Parathyroid adenoma (tissue), 2 donors: ENCODE data around the gene ITM2C.

Experiments
- H2AFZ ChIP-seq: fragments of 300-600 bp; sonication (generic); one replicate; pipeline ENCODE4 v1.7.0; 2017; ENCODE audit warnings: antibody characterized with exemption, mild to moderate bottlenecking
- H3K27ac ChIP-seq: fragments of 300-600 bp; sonication (generic); one replicate; pipeline ENCODE4 v1.7.0; 2017
- H3K27me3 ChIP-seq: fragments of 300-600 bp; sonication (generic); one replicate; pipeline ENCODE4 v1.7.0; 2017; ENCODE audit warnings: low read length; ENCODE audit not compliant: control insufficient read depth, insufficient read depth
- H3K36me3 ChIP-seq: fragments of 300-600 bp; sonication (generic); one replicate; pipeline ENCODE4 v1.7.0; 2017; ENCODE audit warnings: low read length; ENCODE audit not compliant: control insufficient read depth, insufficient read depth
- H3K4me1 ChIP-seq: fragments of 300-600 bp; sonication (generic); one replicate; pipeline ENCODE4 v1.7.0; 2017; ENCODE audit warnings: control low read depth
- H3K4me2 ChIP-seq: fragments of 300-600 bp; sonication (generic); one replicate; pipeline ENCODE4 v1.7.0; 2017; ENCODE audit warnings: low read length
- H3K4me3 ChIP-seq: fragments of 300-600 bp; sonication (generic); one replicate; pipeline ENCODE4 v1.7.0; 2017; ENCODE audit warnings: low read depth, low read length
- H3K79me2 ChIP-seq: fragments of 300-600 bp; sonication (generic); one replicate; pipeline ENCODE4 v1.7.0; 2017; ENCODE audit warnings: control low read depth
- H3K9ac ChIP-seq: fragments of 300-600 bp; sonication (generic); one replicate; pipeline ENCODE4 v1.7.0; 2017; ENCODE audit warnings: mild to moderate bottlenecking
- H3K9me3 ChIP-seq: fragments of 300-600 bp; sonication (generic); one replicate; pipeline ENCODE4 v1.7.0; 2017; ENCODE audit warnings: low read length; ENCODE audit not compliant: control insufficient read depth
- CTCF ChIP-seq: fragments of 300-600 bp; sonication (generic); IDR thresholded peaks from one replicate; pipeline ENCODE4 v1.7.0; 2017; ENCODE audit warnings: antibody characterized with exemption, mild to moderate bottlenecking
- donor health status: primary hyperparathyroidism.

The ITM2C gene

GRCh38 chr2:230864122-230864604 lies 579 bp upstream of the ITM2C start:
- Histone ChIP-seq H3K4me3 (peak overlapping the region; percentile 44), H3K79me2 (no peaks in the 10 kb centered on the region), H3K36me3 (no peaks in the 10 kb centered on the region), H3K4me2 (peak overlapping the region; percentile 55), H3K9me3 (no peaks in the 10 kb centered on the region), H3K9ac (no peak overlapping the region), H3K27me3 (no peaks in the 10 kb centered on the region), H3K4me1 (peaks cover 17% of the 10 kb centered on the region), H3K27ac (no peak overlapping the region), H2AFZ (peak overlapping the region; percentile 47)
- TF ChIP-seq CTCF = no peak

- H3K9ac ChIP-seq = peak overlapping the region; percentile 15
- peak overlapping the region; percentile 72 for H2AFZ ChIP-seq
- TF ChIP-seq CTCF = no peak
- H3K9me3 ChIP-seq = no peaks in the 10 kb centered on the region
- H3K4me1 ChIP-seq = peaks cover 25% of the 10 kb centered on the region
- no peaks in the 10 kb centered on the region for H3K36me3 ChIP-seq
- H3K4me2 ChIP-seq = peak overlapping the region; percentile 92
- peaks cover 2% of the 10 kb centered on the region for H3K79me2 ChIP-seq
- H3K27me3 ChIP-seq = no peaks in the 10 kb centered on the region
- peak overlapping the region; percentile 73 for H3K27ac ChIP-seq
- H3K4me3 ChIP-seq = peak overlapping the region; percentile 68
These were observed 594 bp downstream of the ITM2C start for GRCh38 chr2:230865307-230865765.

GRCh38 chr2:230865766-230866755 lies 1.3 kb downstream of the ITM2C start:
- peak; percentile 21 for TF ChIP-seq CTCF
- Histone ChIP-seq H3K4me2 (peak overlapping the region; percentile 92), H3K4me3 (peak overlapping the region; percentile 68), H3K27me3 (no peaks in the 10 kb centered on the region), H2AFZ (peak overlapping the region; percentile 72), H3K4me1 (peaks cover 32% of the 10 kb centered on the region), H3K79me2 (peaks cover 2% of the 10 kb centered on the region), H3K36me3 (no peaks in the 10 kb centered on the region), H3K27ac (peak overlapping the region; percentile 73), H3K9ac (no peak overlapping the region), H3K9me3 (no peaks in the 10 kb centered on the region)

GRCh38 chr2:230866756-230867523 lies 2.2 kb downstream of the ITM2C start:
- Histone ChIP-seq H3K4me2 (no peak overlapping the region), H3K27me3 (no peaks in the 10 kb centered on the region), H3K4me3 (no peak overlapping the region), H3K36me3 (no peaks in the 10 kb centered on the region), H3K27ac (peak overlapping the region; percentile 73), H2AFZ (peak overlapping the region; percentile 46), H3K9me3 (no peaks in the 10 kb centered on the region), H3K9ac (no peak overlapping the region), H3K79me2 (peaks cover 5% of the 10 kb centered on the region), H3K4me1 (peaks cover 33% of the 10 kb centered on the region)
- TF ChIP-seq CTCF = no peak
